Liver (tissue), 9 donors: Measurements from ENCODE around the gene RNF144A. TPM values are rescaled to one million over a fixed set of nuclear protein-coding genes. Genes with fewer than 3 reads are reported as not detected.

Experiments used
- DNase-seq: peaks from one replicate; pipeline ENCODE4 v3.0.0-alpha.2; 2017; ENCODE audit warnings: low spot score
- H3K27ac ChIP-seq, 2 donors: one replicate each; pipeline ENCODE4 v1.7.0; 2013; ENCODE audit warnings: inconsistent platforms in 2 of 2, low read length in 2 of 2, control low read depth in 1 of 2, low read depth in 1 of 2, mild to moderate bottlenecking in 1 of 2
- H3K27me3 ChIP-seq, 4 donors: one replicate each; pipeline versions ENCODE4 v1.6.1 to v1.7.0; 2013; ENCODE audit warnings: low read length in 3 of 4, inconsistent platforms in 1 of 4, mild to moderate bottlenecking in 1 of 4, moderate library complexity in 1 of 4; ENCODE audit not compliant: control insufficient read depth in 4 of 4, insufficient read depth in 4 of 4
- H3K36me3 ChIP-seq, 4 donors: one replicate each; pipeline versions ENCODE4 v1.6.1 to v1.7.0; 2013; ENCODE audit warnings: low read length in 3 of 4, mild to moderate bottlenecking in 3 of 4, low read depth in 1 of 4, moderate library complexity in 1 of 4; ENCODE audit not compliant: control insufficient read depth in 4 of 4, insufficient read depth in 3 of 4
- H3K4me1 ChIP-seq, 4 donors: one replicate each; pipeline versions ENCODE4 v1.6.1 to v1.7.0; 2013; ENCODE audit warnings: low read length in 3 of 4, mild to moderate bottlenecking in 3 of 4, moderate library complexity in 1 of 4; ENCODE audit not compliant: control insufficient read depth in 4 of 4, insufficient read depth in 4 of 4
- H3K4me3 ChIP-seq, 3 donors: one replicate each; pipeline versions ENCODE4 v1.6.1 to v1.7.0; 2013; ENCODE audit warnings: low read length in 3 of 3, control low read depth in 1 of 3, low read depth in 1 of 3, mild to moderate bottlenecking in 1 of 3
- H3K9ac ChIP-seq, 2 donors: one replicate each; pipeline ENCODE4 v1.7.0; 2013; ENCODE audit warnings: low read length in 2 of 2, mild to moderate bottlenecking in 2 of 2, moderate library complexity in 2 of 2, control low read depth in 1 of 2, low read depth in 1 of 2
- H3K9me3 ChIP-seq, 4 donors: one replicate each; pipeline versions ENCODE4 v1.6.1 to v1.7.0; 2013; ENCODE audit warnings: low read length in 3 of 4; ENCODE audit not compliant: control insufficient read depth in 4 of 4
- EGR1 ChIP-seq, 2 donors: IDR thresholded peaks; 2 replicates each; pipeline ENCODE4 v1.6.1; 2016 to 2018; ENCODE audit warnings: antibody characterized with exemption in 2 of 2, low read depth in 2 of 2
- FOXA1 ChIP-seq: IDR thresholded peaks from 2 replicates; pipeline ENCODE4 v1.6.1; 2016; ENCODE audit warnings: antibody characterized with exemption
- GABPA ChIP-seq, 2 donors: IDR thresholded peaks in 1 of 2; conservative IDR thresholded peaks in 1 of 2; 2 replicates each; pipeline ENCODE4 v1.6.1; 2016; ENCODE audit warnings: antibody characterized with exemption in 2 of 2, mild to moderate bottlenecking in 1 of 2, moderate library complexity in 1 of 2
- HNF4G ChIP-seq: IDR thresholded peaks from 2 replicates; pipeline ENCODE4 v1.6.1; 2016; ENCODE audit warnings: antibody characterized with exemption
- JUND ChIP-seq, 2 donors: IDR thresholded peaks; 2 replicates each; pipeline ENCODE4 v1.6.1; 2016; ENCODE audit warnings: antibody characterized with exemption in 2 of 2
- NR2F2 ChIP-seq: IDR thresholded peaks from 2 replicates; pipeline ENCODE4 v1.6.1; 2016; ENCODE audit warnings: antibody characterized with exemption
- RAD21 ChIP-seq, 2 donors: IDR thresholded peaks; 2 replicates each; pipeline ENCODE4 v1.6.1; 2016; ENCODE audit warnings: antibody characterized with exemption in 2 of 2, mild to moderate bottlenecking in 2 of 2
- SP1 ChIP-seq: IDR thresholded peaks from 2 replicates; pipeline ENCODE4 v1.6.1; 2018; ENCODE audit warnings: antibody characterized with exemption, mild to moderate bottlenecking
- YY1 ChIP-seq: IDR thresholded peaks from 2 replicates; pipeline ENCODE4 v1.6.1; 2016; ENCODE audit warnings: antibody characterized with exemption, mild to moderate bottlenecking
- WGBS: extraction: QIAGEN DNeasy Blood & Tissue Kit; methylation state at CpG from one replicate; pipeline ENCODE4 v1.1.7; 2013; 5-methylcytosine and 5-hydroxymethylcytosine counted together
- polyA plus RNA-seq, 2 donors: library from polyadenylated mRNA; stranded (reverse) in 1 of 2; unstranded in 1 of 2; fragments of 200-250 nt in 1 of 2; fragments of >200 nt in 1 of 2; fragmentation: Nextera tagmentation in 1 of 2; extraction: Ambion mirVana in 1 of 2; gene quantifications; one replicate each; pipeline versions ENCODE4 v1.2.1 to v1.2.3, GENCODE V29; 2013 to 2015
- total RNA-seq, 2 donors: library from RNA; depleted of rRNA; stranded (reverse); fragments of >200 nt; gene quantifications; one replicate each; pipeline ENCODE4 v1.2.3, GENCODE V29; 2014
- TF ChIP-seq, protein P1 (sequence below): IDR thresholded peaks from 2 replicates; pipeline ENCODE4 v1.6.1; 2016; ENCODE audit warnings: antibody characterized with exemption, mild to moderate bottlenecking
- TF ChIP-seq, protein P2 (sequence below): IDR thresholded peaks from 2 replicates; pipeline ENCODE4 v1.6.1; 2016; ENCODE audit warnings: antibody characterized with exemption
- TF ChIP-seq, protein P3 (sequence below): IDR thresholded peaks from 2 replicates; pipeline ENCODE4 v1.6.1; 2016; ENCODE audit warnings: antibody characterized with exemption
- TF ChIP-seq, protein P4 (sequence below): fragments of 150-350 bp; IDR thresholded peaks from 2 replicates; pipeline ENCODE4 v1.5.1; 2017; ENCODE audit warnings: improper control_type of control experiment, low read depth, low read length; ENCODE audit not compliant: missing input control
- donor health status: healthy.
- donor health status: healthy.
- donor health status: healthy.
- donor health status: healthy.
- donor health status: healthy.

The RNF144A gene
- total and polyA plus RNA-seq, 4 donors: 1.0 to 10.4 (median 2.3) TPM

DNA sequence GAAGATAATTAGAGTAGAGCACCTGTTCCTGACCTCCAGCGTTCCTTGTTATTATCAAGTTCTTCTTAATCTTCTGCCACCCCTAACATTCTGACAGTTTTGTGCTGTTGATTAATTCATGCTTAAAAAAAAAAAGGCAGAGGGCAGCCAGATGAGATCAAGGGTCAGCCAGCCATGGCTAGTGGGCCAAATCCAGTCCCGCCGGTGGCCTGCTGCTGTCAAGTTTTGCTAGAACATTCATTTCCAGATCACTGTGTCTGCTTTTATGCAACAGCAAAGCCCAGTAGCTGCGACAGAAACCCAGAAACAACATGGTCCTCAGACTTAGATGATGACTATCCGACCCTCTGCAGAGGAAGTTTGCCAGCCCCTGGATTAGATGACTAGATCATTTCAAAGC is 101.6 kb downstream of the RNF144A start:
- 76% methylated on average over 5 of the region's 5 CpGs for WGBS
- DNase-seq: no peak
- Histone ChIP-seq H3K4me1 (no peaks in the 10 kb centered on the region), H3K27ac (no peak overlapping the region), H3K4me3 (no peak overlapping the region), H3K27me3 (no peaks in the 10 kb centered on the region), H3K9ac (no peak overlapping the region), H3K36me3 (no peaks in the 10 kb centered on the region), H3K9me3 (no peaks in the 10 kb centered on the region)
- no peak for TF ChIP-seq GABPA (IDR thresholded peaks at IDR 0.05 in 1 of 2, conservative IDR thresholded peaks at IDR 0.05 in 1 of 2)
- TF ChIP-seq HNF4G: no peak
- peak; percentile 15 for TF ChIP-seq NR2F2
- TF ChIP-seq, protein P1, sequence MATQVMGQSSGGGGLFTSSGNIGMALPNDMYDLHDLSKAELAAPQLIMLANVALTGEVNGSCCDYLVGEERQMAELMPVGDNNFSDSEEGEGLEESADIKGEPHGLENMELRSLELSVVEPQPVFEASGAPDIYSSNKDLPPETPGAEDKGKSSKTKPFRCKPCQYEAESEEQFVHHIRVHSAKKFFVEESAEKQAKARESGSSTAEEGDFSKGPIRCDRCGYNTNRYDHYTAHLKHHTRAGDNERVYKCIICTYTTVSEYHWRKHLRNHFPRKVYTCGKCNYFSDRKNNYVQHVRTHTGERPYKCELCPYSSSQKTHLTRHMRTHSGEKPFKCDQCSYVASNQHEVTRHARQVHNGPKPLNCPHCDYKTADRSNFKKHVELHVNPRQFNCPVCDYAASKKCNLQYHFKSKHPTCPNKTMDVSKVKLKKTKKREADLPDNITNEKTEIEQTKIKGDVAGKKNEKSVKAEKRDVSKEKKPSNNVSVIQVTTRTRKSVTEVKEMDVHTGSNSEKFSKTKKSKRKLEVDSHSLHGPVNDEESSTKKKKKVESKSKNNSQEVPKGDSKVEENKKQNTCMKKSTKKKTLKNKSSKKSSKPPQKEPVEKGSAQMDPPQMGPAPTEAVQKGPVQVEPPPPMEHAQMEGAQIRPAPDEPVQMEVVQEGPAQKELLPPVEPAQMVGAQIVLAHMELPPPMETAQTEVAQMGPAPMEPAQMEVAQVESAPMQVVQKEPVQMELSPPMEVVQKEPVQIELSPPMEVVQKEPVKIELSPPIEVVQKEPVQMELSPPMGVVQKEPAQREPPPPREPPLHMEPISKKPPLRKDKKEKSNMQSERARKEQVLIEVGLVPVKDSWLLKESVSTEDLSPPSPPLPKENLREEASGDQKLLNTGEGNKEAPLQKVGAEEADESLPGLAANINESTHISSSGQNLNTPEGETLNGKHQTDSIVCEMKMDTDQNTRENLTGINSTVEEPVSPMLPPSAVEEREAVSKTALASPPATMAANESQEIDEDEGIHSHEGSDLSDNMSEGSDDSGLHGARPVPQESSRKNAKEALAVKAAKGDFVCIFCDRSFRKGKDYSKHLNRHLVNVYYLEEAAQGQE: no peak
- TF ChIP-seq EGR1 (IDR thresholded peaks at IDR 0.05; ENCODE audit: low read depth in 2 of 2): no peak

DNA sequence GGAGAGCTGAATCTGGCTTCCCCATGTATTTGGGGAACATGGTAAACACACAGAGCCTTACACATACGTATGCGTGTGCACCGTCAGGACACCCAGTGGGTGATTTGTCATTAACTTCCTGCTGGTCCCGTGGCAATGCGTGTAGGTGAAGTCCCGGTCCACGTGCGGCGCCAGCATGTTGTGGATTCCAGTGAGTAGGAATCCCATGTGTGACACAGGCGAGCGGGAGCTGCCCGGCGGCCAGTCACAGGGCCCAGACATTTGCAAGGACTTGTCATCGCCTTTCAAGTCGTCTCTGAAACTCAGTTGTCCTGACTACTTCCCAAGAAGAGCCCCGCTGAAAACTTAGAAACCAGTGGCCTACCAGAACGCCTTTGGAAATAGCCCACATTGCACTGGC is 102.0 kb downstream of the RNF144A start:
- H3K9me3 ChIP-seq: no peaks in the 10 kb centered on the region
- H3K27me3 ChIP-seq: no peaks in the 10 kb centered on the region
- no peak for TF ChIP-seq GABPA (IDR thresholded peaks at IDR 0.05 in 1 of 2, conservative IDR thresholded peaks at IDR 0.05 in 1 of 2)
- TF ChIP-seq YY1: no peak
- no peak for TF ChIP-seq SP1
- TF ChIP-seq, protein P2, sequence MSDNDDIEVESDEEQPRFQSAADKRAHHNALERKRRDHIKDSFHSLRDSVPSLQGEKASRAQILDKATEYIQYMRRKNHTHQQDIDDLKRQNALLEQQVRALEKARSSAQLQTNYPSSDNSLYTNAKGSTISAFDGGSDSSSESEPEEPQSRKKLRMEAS: no peak
- no peak for TF ChIP-seq JUND (IDR thresholded peaks at IDR 0.05)
- TF ChIP-seq NR2F2: no peak
- no peak for TF ChIP-seq RAD21 (IDR thresholded peaks at IDR 0.05)
- TF ChIP-seq, protein P3, sequence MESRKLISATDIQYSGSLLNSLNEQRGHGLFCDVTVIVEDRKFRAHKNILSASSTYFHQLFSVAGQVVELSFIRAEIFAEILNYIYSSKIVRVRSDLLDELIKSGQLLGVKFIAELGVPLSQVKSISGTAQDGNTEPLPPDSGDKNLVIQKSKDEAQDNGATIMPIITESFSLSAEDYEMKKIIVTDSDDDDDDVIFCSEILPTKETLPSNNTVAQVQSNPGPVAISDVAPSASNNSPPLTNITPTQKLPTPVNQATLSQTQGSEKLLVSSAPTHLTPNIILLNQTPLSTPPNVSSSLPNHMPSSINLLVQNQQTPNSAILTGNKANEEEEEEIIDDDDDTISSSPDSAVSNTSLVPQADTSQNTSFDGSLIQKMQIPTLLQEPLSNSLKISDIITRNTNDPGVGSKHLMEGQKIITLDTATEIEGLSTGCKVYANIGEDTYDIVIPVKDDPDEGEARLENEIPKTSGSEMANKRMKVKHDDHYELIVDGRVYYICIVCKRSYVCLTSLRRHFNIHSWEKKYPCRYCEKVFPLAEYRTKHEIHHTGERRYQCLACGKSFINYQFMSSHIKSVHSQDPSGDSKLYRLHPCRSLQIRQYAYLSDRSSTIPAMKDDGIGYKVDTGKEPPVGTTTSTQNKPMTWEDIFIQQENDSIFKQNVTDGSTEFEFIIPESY: no peak
- no peak for TF ChIP-seq HNF4G
- TF ChIP-seq FOXA1: no peak
- TF ChIP-seq, protein P4, sequence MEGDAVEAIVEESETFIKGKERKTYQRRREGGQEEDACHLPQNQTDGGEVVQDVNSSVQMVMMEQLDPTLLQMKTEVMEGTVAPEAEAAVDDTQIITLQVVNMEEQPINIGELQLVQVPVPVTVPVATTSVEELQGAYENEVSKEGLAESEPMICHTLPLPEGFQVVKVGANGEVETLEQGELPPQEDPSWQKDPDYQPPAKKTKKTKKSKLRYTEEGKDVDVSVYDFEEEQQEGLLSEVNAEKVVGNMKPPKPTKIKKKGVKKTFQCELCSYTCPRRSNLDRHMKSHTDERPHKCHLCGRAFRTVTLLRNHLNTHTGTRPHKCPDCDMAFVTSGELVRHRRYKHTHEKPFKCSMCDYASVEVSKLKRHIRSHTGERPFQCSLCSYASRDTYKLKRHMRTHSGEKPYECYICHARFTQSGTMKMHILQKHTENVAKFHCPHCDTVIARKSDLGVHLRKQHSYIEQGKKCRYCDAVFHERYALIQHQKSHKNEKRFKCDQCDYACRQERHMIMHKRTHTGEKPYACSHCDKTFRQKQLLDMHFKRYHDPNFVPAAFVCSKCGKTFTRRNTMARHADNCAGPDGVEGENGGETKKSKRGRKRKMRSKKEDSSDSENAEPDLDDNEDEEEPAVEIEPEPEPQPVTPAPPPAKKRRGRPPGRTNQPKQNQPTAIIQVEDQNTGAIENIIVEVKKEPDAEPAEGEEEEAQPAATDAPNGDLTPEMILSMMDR: no peak
- no peak overlapping the region for H3K4me3 ChIP-seq
- no peaks in the 10 kb centered on the region for H3K4me1 ChIP-seq
- 94% methylated on average over 17 of the region's 17 CpGs for WGBS
- no peak overlapping the region for H3K9ac ChIP-seq
- H3K27ac ChIP-seq: no peak overlapping the region
- H3K36me3 ChIP-seq: no peaks in the 10 kb centered on the region
- DNase-seq: no peak
